Endodermal cell (in vitro differentiated cells): ENCODE measurements around the gene IDH3G. TPM values are rescaled to one million over a fixed set of nuclear protein-coding genes. Genes with fewer than 3 reads are reported as not detected.
A peak's percentile ranks its signal among the peaks of the same experiment; 100 is the strongest.

Source experiments
- DNase-seq: peaks from one replicate; pipeline ENCODE4 v3.0.0-alpha.2; 2017
- H3K27ac ChIP-seq: 2 replicates; pipeline ENCODE4 v1.5.1; 2013; ENCODE audit warnings: mild to moderate bottlenecking, low read depth, low read length, moderate library complexity
- H3K27me3 ChIP-seq: 2 replicates; pipeline ENCODE4 v1.6.1; 2013; ENCODE audit warnings: mild to moderate bottlenecking, low read length, moderate library complexity; ENCODE audit not compliant: insufficient read depth, control insufficient read depth, poor library complexity, severe bottlenecking
- H3K36me3 ChIP-seq: 2 replicates; pipeline ENCODE4 v1.7.0; 2013; ENCODE audit warnings: mild to moderate bottlenecking, low read length, moderate library complexity; ENCODE audit not compliant: control insufficient read depth, insufficient read depth
- H3K4me1 ChIP-seq: one replicate; pipeline ENCODE4 v1.7.0; 2013; ENCODE audit warnings: low read length; ENCODE audit not compliant: control insufficient read depth, insufficient read depth
- H3K4me3 ChIP-seq: 2 replicates; pipeline ENCODE4 v1.5.1; 2013; ENCODE audit warnings: mild to moderate bottlenecking, low read length, moderate library complexity
- H3K9ac ChIP-seq: 2 replicates; pipeline ENCODE4 v1.6.1; 2013; ENCODE audit warnings: mild to moderate bottlenecking, low read length, moderate library complexity; ENCODE audit not compliant: poor library complexity, severe bottlenecking; ENCODE audit errors: extremely low read depth
- H3K9me3 ChIP-seq: 2 replicates; pipeline ENCODE4 v1.6.1; 2013; ENCODE audit warnings: mild to moderate bottlenecking, low read length, moderate library complexity; ENCODE audit not compliant: control insufficient read depth
- H3K27ac Mint-ChIP-seq: 2 replicates; pipeline ENCODE4 v1.8.0; 2020; ENCODE audit warnings: mixed read lengths
- H3K27me3 Mint-ChIP-seq: 2 replicates; pipeline ENCODE4 v1.8.0; 2021; ENCODE audit warnings: mild to moderate bottlenecking, mixed read lengths; ENCODE audit not compliant: insufficient read depth
- H3K36me3 Mint-ChIP-seq: 2 replicates; pipeline ENCODE4 v1.8.0; 2020; ENCODE audit warnings: low read depth, mixed read lengths
- H3K4me1 Mint-ChIP-seq: 2 replicates; pipeline ENCODE4 v1.8.0; 2020; ENCODE audit warnings: mixed read lengths
- H3K4me3 Mint-ChIP-seq: 2 replicates; pipeline ENCODE4 v1.8.0; 2020; ENCODE audit warnings: mild to moderate bottlenecking, moderate library complexity, mixed read lengths
- H3K9me3 Mint-ChIP-seq: 2 replicates; pipeline ENCODE4 v1.8.0; 2020; ENCODE audit warnings: mild to moderate bottlenecking, mixed read lengths
- CTCF ChIP-seq: fragments of 200-600 bp; sonication (generic); conservative IDR thresholded peaks from 2 replicates; pipeline ENCODE4 v1.5.0; 2021; ENCODE audit warnings: antibody characterized with exemption, mild to moderate bottlenecking
- WGBS, 2 experiments: methylation state at CpG; one replicate each; pipeline versions ENCODE4 v1.1.5 to v1.1.7; 2013; ENCODE audit warnings: missing lambda C conversion rate in 2 of 2, mixed read lengths in 1 of 2; ENCODE audit not compliant: insufficient coverage in 1 of 2, insufficient read length in 1 of 2; 5-methylcytosine and 5-hydroxymethylcytosine counted together
- total RNA-seq, 2 donors: library from RNA; stranded (reverse); fragmentation: NEBNext Ultra II Directional in 1 of 2; extraction: Animal tissue kit (Norgen Biotek cat#: 25700) in 1 of 2; gene quantifications; 2 replicates in 1 of 2; 3 replicates in 1 of 2; pipeline ENCODE4 v1.2.1, GENCODE V29; 2021

The IDH3G gene
- total RNA-seq, 2 donors from 2014 or later, result 39.5 to 45.0 TPM

- H3K27ac Mint-ChIP-seq, result no peak overlapping the region
- peaks cover 3% of the 10 kb centered on the region for H3K4me1 Mint-ChIP-seq
- WGBS, 2 experiments, result 93 to 94% methylated on average over 3 to 25 of the region's 25 CpGs
- H3K36me3 ChIP-seq, result no peaks in the 10 kb centered on the region
- H3K4me1 ChIP-seq, result no peaks in the 10 kb centered on the region
- no peaks in the 10 kb centered on the region for H3K27me3 Mint-ChIP-seq
- no peak for TF ChIP-seq CTCF
- H3K36me3 Mint-ChIP-seq, result no peaks in the 10 kb centered on the region
- no peaks in the 10 kb centered on the region for H3K27me3 ChIP-seq
- no peak overlapping the region for H3K4me3 Mint-ChIP-seq
- no peak overlapping the region for H3K9ac ChIP-seq
- H3K27ac ChIP-seq, result peak overlapping the region; percentile 66
- H3K4me3 ChIP-seq, result no peak overlapping the region
- DNase-seq, result peak; percentile 40
- H3K9me3 Mint-ChIP-seq, result peaks cover 66% of the 10 kb centered on the region
- H3K9me3 ChIP-seq, result no peaks in the 10 kb centered on the region
These were observed 22.9 kb upstream of the IDH3G start for GRCh38 chrX:153816831-153817690.

DNA sequence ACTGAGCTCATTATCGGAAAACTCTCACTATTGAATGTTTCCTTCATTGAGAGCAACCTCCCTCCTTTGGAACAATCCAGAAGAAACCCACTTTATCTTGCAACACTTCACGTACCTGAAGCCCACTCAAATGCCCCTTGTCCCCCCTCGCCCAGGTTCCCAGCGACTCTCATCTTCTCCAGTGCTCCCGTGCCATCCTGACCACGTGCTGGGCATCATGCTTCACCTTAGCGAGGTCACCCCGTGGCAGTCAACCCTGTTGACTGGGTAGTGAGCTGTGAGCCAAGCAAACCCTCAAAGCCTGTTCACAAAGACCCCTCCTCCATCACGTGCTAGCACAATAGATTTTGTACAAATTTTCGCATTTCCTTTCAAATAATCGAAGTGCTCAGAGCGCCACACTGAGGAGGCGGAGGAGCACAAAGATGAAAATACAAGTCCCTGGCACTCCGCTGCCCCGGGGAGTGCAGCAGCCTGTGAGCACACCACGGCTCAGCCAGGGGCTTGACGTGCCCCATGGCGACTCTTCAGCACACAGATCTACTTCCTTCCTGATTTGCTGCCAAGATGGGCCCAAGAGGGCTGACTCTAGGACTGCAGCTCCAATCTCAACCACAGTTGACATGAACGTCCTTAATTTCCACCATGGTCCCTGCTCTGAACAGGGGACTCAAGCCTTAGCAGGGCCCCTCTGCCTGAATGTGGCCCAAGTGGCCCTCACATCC lies 20.6 kb upstream of the IDH3G start:
- Histone ChIP-seq H3K27ac (no peak overlapping the region), H3K4me1 (no peaks in the 10 kb centered on the region), H3K9ac (no peak overlapping the region), H3K27me3 (no peaks in the 10 kb centered on the region), H3K9me3 (no peaks in the 10 kb centered on the region), H3K36me3 (no peaks in the 10 kb centered on the region), H3K4me3 (no peak overlapping the region)
- DNase-seq, result peak; percentile 37
- Mint-ChIP-seq H3K9me3 (peaks cover 69% of the 10 kb centered on the region), H3K36me3 (no peaks in the 10 kb centered on the region), H3K4me3 (no peak overlapping the region), H3K4me1 (peaks cover 3% of the 10 kb centered on the region), H3K27ac (no peak overlapping the region), H3K27me3 (no peaks in the 10 kb centered on the region)
- no peak for TF ChIP-seq CTCF
- 79 to 94% methylated on average over 5 to 18 of the region's 19 CpGs for WGBS, 2 experiments

DNA sequence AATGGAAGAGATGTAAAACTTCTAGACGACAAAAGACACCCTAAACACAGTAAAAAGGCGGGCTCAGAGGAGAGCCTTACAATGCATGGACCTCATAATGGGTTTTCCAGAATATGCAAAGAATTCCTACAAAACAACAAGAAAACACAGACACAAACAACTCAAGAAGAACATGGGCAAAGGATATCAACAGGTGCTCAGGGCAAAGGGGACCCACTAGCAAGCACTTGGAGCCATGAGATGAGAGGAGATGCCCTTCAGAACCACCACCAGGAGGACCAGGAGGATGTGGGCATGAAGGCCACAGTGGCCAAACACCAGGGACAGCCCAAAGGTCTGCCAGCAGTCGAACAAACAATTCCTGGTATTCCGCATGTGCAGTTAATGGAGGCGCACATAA lies 19.0 kb upstream of the IDH3G start:
- no peaks in the 10 kb centered on the region for H3K27me3 ChIP-seq
- no peak for TF ChIP-seq CTCF
- Mint-ChIP-seq H3K27me3 (no peaks in the 10 kb centered on the region), H3K9me3 (peaks cover 75% of the 10 kb centered on the region), H3K4me3 (no peak overlapping the region), H3K36me3 (no peaks in the 10 kb centered on the region), H3K27ac (no peak overlapping the region), H3K4me1 (no peaks in the 10 kb centered on the region)
- no peaks in the 10 kb centered on the region for H3K9me3 ChIP-seq
- H3K27ac ChIP-seq, result no peak overlapping the region
- 95 to 100% methylated on average over 3 to 5 of the region's 5 CpGs for WGBS, 2 experiments
- H3K36me3 ChIP-seq, result no peaks in the 10 kb centered on the region
- H3K9ac ChIP-seq, result no peak overlapping the region
- no peak for DNase-seq
- H3K4me3 ChIP-seq, result no peak overlapping the region
- no peaks in the 10 kb centered on the region for H3K4me1 ChIP-seq
